Vagina (tissue), 2 donors: ENCODE results near the gene MGMT.

ENCODE experiments used
- POLR2A ChIP-seq, 2 donors: fragments of 450-650 bp; IDR thresholded peaks; one replicate each; pipeline ENCODE4 v1.6.1; 2017; ENCODE audit warnings: antibody characterized with exemption in 2 of 2, mild to moderate bottlenecking in 2 of 2, moderate library complexity in 2 of 2
- TF ChIP-seq, protein P1 (sequence below), 3 experiments: fragments of 450-650 bp in 2 of 3; fragments of 200-600 bp in 1 of 3; sonication (generic) in 1 of 3; IDR thresholded peaks; one replicate each; pipeline ENCODE4 v1.5.1; 2017 to 2019; ENCODE audit warnings: antibody characterized with exemption in 3 of 3, mild to moderate bottlenecking in 2 of 3, moderate library complexity in 2 of 3

DNA sequence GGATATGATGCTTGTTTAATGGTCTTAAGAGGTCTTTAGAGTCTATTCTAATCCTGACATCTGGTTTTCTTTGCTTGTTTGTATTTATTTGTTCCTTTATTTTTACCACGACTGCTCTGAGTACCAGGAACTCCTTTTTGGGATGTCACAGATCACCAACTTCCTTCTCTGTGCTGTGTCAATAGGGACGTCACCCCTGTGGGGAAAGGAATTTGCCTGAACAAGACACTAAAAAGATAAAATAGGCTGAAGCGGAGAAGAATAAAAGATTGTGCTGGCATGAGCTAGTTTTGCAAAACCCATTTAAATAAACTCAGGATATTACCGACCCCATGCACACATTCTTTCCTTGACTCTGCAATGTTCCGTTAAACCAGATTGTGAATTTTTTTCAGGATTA lies 27.7 kb downstream of the MGMT start:
- TF ChIP-seq, protein P1, sequence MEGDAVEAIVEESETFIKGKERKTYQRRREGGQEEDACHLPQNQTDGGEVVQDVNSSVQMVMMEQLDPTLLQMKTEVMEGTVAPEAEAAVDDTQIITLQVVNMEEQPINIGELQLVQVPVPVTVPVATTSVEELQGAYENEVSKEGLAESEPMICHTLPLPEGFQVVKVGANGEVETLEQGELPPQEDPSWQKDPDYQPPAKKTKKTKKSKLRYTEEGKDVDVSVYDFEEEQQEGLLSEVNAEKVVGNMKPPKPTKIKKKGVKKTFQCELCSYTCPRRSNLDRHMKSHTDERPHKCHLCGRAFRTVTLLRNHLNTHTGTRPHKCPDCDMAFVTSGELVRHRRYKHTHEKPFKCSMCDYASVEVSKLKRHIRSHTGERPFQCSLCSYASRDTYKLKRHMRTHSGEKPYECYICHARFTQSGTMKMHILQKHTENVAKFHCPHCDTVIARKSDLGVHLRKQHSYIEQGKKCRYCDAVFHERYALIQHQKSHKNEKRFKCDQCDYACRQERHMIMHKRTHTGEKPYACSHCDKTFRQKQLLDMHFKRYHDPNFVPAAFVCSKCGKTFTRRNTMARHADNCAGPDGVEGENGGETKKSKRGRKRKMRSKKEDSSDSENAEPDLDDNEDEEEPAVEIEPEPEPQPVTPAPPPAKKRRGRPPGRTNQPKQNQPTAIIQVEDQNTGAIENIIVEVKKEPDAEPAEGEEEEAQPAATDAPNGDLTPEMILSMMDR (IDR thresholded peaks at IDR 0.05) = no peak
- no peak for TF ChIP-seq POLR2A (IDR thresholded peaks at IDR 0.05)
